ENCODE data around the gene IQCM.

The IQCM gene

DNA sequence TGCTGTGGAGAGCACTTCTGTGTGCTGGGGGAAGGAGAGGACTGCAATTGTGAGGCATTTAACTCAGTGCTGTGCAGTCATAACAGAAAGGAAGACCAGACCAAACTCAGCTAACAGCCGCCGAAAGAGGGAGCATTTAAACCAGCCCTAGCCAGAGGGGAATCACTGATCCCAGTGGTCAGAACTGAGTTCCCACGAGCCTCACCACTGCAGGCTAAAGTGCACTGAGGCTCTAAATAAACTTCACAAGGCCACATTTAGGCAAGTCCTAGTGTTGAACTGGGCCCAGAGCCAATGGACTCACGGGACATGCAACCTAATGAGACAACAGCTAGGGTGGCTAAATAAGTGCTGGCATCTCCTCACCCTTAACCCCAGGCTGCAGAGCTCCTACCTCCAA, 20.4 kb downstream of the IQCM start:
- no peak for TF ChIP-seq CTCF (IDR thresholded peaks at IDR 0.05; ENCODE audit: low read depth, low read length, missing control alignments)
- no peak overlapping the region for H3K4me3 ChIP-seq (ENCODE audit: low read depth, low read length)
- no peak for DNase-seq (ENCODE audit: low read depth)

DNA sequence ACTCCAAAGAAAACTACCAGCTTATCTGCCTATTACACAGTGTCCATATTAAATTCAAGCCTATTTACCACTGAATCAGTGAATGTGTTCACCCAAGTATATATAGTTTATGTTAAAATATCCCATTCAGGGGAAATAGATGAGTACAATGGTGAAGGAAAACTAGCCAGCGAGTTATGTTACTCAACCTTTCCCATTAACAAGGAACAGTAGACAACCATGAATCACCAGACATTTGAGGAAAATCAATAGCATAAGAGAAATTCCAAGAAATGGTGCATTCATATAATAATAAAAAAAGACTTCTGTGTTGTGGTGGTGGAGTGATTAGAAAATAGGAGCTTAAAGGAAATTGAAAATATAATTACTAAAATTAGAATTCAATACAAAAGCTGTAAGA, 21.3 kb downstream of the IQCM start:
- DNase-seq (ENCODE audit: low read depth), result no peak
- no peak overlapping the region for H3K4me3 ChIP-seq (ENCODE audit: low read depth, low read length)
- no peak for TF ChIP-seq CTCF (IDR thresholded peaks at IDR 0.05; ENCODE audit: low read depth, low read length, missing control alignments)

GRCh38 chr4:149793459-149793858, 22.2 kb downstream of the IQCM start:
- TF ChIP-seq CTCF (IDR thresholded peaks at IDR 0.05; ENCODE audit: low read depth, low read length, missing control alignments), result no peak
- DNase-seq (ENCODE audit: low read depth), result no peak
- no peak overlapping the region for H3K4me3 ChIP-seq (ENCODE audit: low read depth, low read length)

- DNase-seq (ENCODE audit: low read depth), result no peak
- TF ChIP-seq CTCF (IDR thresholded peaks at IDR 0.05; ENCODE audit: low read depth, low read length, missing control alignments), result no peak
- no peak overlapping the region for H3K4me3 ChIP-seq (ENCODE audit: low read depth, low read length)
Observed at GRCh38 chr4:149791851-149792250, 23.8 kb downstream of the IQCM start.

- no peak for DNase-seq (ENCODE audit: low read depth)
Observed at GRCh38 chr4:149790172-149790907, 25.3 kb downstream of the IQCM start.

DNA sequence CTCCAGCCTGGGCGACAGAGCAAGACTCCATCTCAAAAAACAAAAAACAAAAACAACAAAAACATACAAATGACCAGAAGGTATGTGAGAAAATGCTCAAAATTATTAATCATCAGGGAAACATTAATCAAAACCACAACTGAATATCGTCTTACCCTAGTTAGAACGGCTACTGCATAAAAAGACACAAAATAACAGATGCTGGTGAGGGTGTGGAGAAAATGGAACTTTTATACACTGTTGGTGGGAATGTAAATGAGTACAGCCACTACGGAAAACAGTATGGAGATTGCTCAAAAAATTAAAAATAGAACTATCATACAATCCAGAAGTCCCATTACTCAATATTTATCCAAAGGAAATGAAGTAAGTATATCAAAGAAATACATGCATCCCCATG, 27.3 kb downstream of the IQCM start:
- H3K4me3 ChIP-seq (ENCODE audit: low read depth, low read length), result no peak overlapping the region
- no peak for DNase-seq (ENCODE audit: low read depth)
- TF ChIP-seq CTCF (IDR thresholded peaks at IDR 0.05; ENCODE audit: low read depth, low read length, missing control alignments), result no peak

More at GRCh38 chr4:149790172-149790907, 25.3 kb downstream of the IQCM start:
- H3K4me3 ChIP-seq (ENCODE audit: low read depth, low read length), result no peak overlapping the region
- no peak for TF ChIP-seq CTCF (IDR thresholded peaks at IDR 0.05; ENCODE audit: low read depth, low read length, missing control alignments)
